Measurements from ENCODE around the gene SLC6A16.
"Not testable (repeated sequence)": the region's sequence is repeated elsewhere in the genome, so short reads cannot be mapped to it uniquely, and the experiment has no call there.

Gene SLC6A16

GRCh38 chr19:49272204-49272603 lies 52.8 kb downstream of the SLC6A16 start:
- no peak overlapping the region for H3K27ac ChIP-seq
- H3K27me3 ChIP-seq (ENCODE audit: insufficient read depth, low read depth, severe bottlenecking): no peaks in the 10 kb centered on the region
- TF ChIP-seq CTCF (IDR thresholded peaks at IDR 0.05; ENCODE audit: low read depth, low read length): no peak
- no peaks in the 10 kb centered on the region for H3K36me3 ChIP-seq
- DNase-seq: no peak
- H3K9me3 ChIP-seq (ENCODE audit: severe bottlenecking): no peaks in the 10 kb centered on the region
- no peak overlapping the region for H3K4me3 ChIP-seq (ENCODE audit: low read depth, low read length)

GRCh38 chr19:49271080-49271753 lies 53.8 kb downstream of the SLC6A16 start:
- TF ChIP-seq CTCF (IDR thresholded peaks at IDR 0.05; ENCODE audit: low read depth, low read length): no peak
- DNase-seq: peak; percentile 18
- Histone ChIP-seq H3K27ac (no peak overlapping the region), H3K4me3 (ENCODE audit: low read depth, low read length) (no peak overlapping the region), H3K27me3 (ENCODE audit: insufficient read depth, low read depth, severe bottlenecking) (no peaks in the 10 kb centered on the region), H3K9me3 (ENCODE audit: severe bottlenecking) (peaks cover 7% of the 10 kb centered on the region), H3K36me3 (no peaks in the 10 kb centered on the region)

- H3K4me3 ChIP-seq (ENCODE audit: low read depth, low read length); H3K27ac ChIP-seq; H3K27me3 ChIP-seq (ENCODE audit: insufficient read depth, low read depth, severe bottlenecking); H3K36me3 ChIP-seq: not testable (repeated sequence)
- TF ChIP-seq CTCF (IDR thresholded peaks at IDR 0.05; ENCODE audit: low read depth, low read length): peak; percentile 45
- peaks cover 17% of the 10 kb centered on the region for H3K9me3 ChIP-seq (ENCODE audit: severe bottlenecking)
- DNase-seq: peak; percentile 70
These were observed 58.6 kb downstream of the SLC6A16 start for GRCh38 chr19:49266409-49266808.

DNA sequence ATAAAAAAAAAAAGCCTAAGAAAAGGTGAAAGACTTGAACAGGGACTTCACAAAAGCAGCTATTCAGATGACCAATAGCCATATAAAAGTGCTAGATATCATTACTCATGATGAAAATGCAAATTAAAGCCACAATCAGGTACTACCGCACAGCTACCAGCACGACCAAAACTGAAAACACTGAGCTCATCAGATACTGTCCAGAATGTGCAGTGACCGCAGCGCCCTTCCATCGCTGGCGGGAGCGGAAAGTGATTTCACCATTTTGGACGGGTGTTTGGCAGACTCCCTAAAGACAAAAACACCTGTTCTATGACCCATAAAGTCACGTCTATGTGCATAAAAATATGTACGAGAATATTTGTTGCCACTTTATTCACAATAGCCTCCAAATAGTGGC lies 60.7 kb downstream of the SLC6A16 start:
- TF ChIP-seq CTCF (IDR thresholded peaks at IDR 0.05; ENCODE audit: low read depth, low read length): no peak

GRCh38 chr19:49261602-49262001 lies 63.4 kb downstream of the SLC6A16 start:
- no peak for DNase-seq
- Histone ChIP-seq H3K36me3 (no peaks in the 10 kb centered on the region), H3K4me3 (ENCODE audit: low read depth, low read length) (no peak overlapping the region), H3K27me3 (ENCODE audit: insufficient read depth, low read depth, severe bottlenecking) (no peaks in the 10 kb centered on the region), H3K9me3 (ENCODE audit: severe bottlenecking) (peaks cover 21% of the 10 kb centered on the region), H3K27ac (no peak overlapping the region)
- TF ChIP-seq CTCF (IDR thresholded peaks at IDR 0.05; ENCODE audit: low read depth, low read length): no peak

More for the DNA sequence above, 60.7 kb downstream of the SLC6A16 start:
- DNase-seq: no peak
- Histone ChIP-seq H3K27me3 (ENCODE audit: insufficient read depth, low read depth, severe bottlenecking) (no peaks in the 10 kb centered on the region), H3K27ac (no peak overlapping the region), H3K4me3 (ENCODE audit: low read depth, low read length) (no peak overlapping the region), H3K36me3 (no peaks in the 10 kb centered on the region), H3K9me3 (ENCODE audit: severe bottlenecking) (peaks cover 17% of the 10 kb centered on the region)

GRCh38 chr19:49256691-49257090 lies 68.3 kb downstream of the SLC6A16 start:
- Histone ChIP-seq H3K27ac (no peak overlapping the region), H3K9me3 (ENCODE audit: severe bottlenecking) (peaks cover 9% of the 10 kb centered on the region), H3K36me3 (no peaks in the 10 kb centered on the region), H3K27me3 (ENCODE audit: insufficient read depth, low read depth, severe bottlenecking) (no peaks in the 10 kb centered on the region), H3K4me3 (ENCODE audit: low read depth, low read length) (no peak overlapping the region)
- no peak for TF ChIP-seq CTCF (IDR thresholded peaks at IDR 0.05; ENCODE audit: low read depth, low read length)
- no peak for DNase-seq

All from WERI-Rb-1 (cell line).